HG03460 (cell line): ENCODE measurements around the gene ZNF787.

ENCODE experiments used
- ATAC-seq: cut with Tn5 transposase; IDR thresholded peaks from one replicate; pipeline ENCODE4 v1.9.1; 2021; ENCODE audit not compliant: unreplicated experiment

Gene ZNF787

GRCh38 chr19:56123266-56123891 is 2.3 kb upstream of the ZNF787 start:
- no peak for ATAC-seq

GRCh38 chr19:56120371-56121179 is 520 bp downstream of the ZNF787 start:
- peak; percentile 36 for ATAC-seq

DNA sequence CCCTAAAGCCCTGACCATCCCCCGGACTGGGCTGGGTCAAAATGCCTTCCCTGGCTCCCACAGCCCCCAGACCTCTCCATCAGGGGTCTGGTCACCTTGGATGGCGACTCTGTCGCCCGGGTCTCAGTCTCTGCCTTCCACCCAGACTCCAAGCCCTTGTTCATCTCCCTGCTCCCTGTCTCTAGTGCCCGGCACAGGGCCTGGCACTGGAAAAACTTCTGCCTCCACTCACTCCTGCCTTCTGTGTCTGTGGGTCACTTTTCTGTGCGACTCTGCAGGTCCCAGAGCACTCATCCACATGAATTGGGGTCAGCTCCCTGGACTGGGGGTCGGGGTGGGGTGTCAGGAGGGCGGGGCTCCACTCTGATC is 1.1 kb downstream of the ZNF787 start:
- ATAC-seq, result no peak

GRCh38 chr19:56119582-56119978 is 1.5 kb downstream of the ZNF787 start:
- no peak for ATAC-seq

DNA sequence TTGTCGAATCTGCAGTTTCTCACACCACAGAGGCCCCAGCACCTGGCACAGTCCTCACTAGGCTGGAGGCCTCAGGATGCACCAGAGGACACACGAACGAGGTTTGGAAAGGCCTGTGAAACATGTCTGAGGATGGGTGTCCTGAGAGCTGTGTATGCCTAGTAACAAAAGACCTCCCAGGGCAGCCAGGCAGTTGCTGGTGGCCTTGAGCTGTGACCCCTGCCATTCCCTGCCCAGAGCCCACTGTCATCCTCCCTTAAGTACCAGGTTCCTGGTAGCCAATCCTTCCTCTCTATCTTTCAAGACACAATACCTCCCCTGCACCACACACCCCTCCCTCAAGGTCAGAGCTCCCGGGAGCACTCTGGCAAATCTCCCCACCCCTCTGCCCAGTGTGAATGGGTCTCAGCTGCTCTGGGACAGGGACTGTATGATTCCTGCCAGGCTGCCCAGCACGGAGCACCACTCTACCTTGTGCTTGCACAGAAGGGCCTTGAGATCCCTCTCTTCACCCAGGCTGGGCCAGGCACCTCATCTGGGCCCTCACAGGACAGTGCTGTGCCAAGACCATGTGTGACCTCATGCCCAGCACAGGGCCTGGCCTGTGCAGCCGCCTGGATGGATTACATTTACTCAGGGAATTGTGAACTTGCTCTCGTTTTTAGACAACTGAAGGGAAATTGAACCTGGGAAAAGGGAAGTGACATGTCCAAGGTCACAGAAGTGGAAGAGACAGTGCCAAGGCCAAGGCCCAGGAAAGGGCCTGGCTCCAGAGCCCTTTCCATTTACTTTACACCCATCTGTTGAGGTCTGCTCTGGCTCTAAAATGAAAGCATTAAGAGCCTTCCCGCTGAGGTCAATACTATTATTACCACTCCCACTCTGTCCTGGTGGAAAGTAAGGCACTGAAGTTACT is 2.2 kb downstream of the ZNF787 start:
- ATAC-seq, result no peak

DNA sequence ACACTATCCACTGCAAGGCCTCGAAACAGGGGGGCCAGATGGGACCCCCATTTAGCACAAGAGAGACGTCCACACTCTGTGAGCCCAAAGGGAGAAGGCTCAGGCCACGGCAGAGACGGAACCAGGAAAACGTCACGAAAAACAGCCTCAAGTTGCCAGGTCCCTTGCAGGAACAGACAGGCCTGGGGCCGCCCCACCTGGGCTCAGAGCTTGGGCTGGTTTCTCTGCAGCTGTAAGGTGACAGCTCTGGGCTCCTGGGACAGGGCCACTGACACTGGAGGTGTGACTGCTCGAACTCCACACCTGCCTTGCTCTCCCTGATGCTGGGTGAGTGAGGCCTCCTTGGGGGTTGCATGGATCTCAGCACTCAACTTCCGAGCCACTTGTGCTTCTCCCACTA is 3.2 kb downstream of the ZNF787 start:
- no peak for ATAC-seq

DNA sequence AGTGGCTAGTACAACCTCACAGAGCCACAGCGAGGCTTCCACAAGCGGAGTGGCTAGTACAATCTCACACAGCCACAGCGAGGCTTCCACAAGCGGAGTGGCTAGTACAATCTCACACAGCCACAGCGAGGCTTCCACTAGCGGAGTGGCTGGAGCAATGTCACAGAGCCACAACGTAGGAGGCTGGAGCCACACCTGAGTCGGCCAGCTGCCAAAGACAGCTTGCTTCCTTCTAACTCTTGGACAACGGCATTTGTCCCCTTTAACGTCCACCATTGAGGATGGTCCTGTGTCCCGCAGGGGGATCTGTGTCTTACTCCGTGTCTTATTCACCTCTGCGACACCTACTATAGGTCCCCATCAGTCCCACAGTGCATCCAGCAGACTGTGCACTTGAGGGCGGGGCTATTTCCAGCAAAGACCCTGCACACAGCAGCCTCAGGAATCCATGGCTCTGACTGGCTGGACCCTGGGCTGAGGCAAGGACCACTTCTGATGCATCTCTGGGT is 3.7 kb downstream of the ZNF787 start:
- no peak for ATAC-seq

DNA sequence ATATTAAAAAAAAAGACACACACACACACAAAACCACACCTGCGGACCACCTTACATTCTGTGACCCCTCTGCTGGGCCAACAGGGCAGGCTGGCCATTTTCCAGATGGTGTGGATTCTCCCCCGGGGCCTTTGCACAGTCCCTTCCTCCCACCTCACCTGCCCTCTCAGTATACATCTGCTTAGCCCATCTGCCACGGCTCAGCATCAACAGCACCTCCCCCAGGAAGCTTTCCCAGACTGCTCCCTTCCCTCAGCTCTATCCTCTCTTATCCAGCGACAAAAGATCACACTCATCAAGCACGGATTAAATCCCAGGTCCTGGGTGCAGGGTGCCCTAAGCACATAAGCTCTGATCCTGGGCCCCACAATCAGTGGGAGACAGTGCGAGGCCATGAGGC is 4.5 kb downstream of the ZNF787 start:
- ATAC-seq, result no peak

DNA sequence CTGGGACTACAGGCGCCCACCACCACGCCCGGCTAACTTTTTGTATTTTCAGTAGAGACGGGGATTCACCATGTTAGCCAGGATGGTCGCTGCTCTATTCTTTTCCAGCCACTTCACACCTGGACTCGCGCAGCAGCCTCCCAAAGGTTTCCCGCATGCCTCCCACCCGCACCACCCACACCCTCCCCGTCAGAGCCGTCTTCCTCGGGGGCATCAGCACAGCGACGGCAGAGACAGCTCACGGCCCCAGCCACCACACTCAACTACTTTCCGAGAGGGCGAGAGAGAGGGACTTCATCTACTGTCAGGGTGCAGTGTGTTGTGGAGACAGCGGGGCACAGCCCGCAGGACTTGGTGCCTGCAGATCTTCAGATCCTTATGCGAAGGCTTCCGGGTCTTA is 5.6 kb downstream of the ZNF787 start:
- no peak for ATAC-seq

DNA sequence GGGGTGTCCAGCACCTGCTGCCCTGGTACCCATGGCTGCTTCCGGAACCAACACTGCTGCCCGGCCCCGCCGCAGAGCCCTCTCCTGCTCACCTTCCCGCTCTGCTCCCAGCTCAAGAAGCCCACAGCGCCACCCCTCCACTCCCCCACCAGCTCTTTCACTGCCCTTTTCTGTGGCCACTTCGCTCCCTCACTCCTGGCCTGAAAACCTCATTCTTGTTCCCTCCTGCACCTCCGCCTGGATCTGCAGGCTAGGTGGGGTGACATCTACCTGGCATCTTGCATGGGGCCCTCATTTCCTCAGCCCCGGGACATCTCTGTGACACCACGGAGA is 6.4 kb downstream of the ZNF787 start:
- no peak for ATAC-seq

DNA sequence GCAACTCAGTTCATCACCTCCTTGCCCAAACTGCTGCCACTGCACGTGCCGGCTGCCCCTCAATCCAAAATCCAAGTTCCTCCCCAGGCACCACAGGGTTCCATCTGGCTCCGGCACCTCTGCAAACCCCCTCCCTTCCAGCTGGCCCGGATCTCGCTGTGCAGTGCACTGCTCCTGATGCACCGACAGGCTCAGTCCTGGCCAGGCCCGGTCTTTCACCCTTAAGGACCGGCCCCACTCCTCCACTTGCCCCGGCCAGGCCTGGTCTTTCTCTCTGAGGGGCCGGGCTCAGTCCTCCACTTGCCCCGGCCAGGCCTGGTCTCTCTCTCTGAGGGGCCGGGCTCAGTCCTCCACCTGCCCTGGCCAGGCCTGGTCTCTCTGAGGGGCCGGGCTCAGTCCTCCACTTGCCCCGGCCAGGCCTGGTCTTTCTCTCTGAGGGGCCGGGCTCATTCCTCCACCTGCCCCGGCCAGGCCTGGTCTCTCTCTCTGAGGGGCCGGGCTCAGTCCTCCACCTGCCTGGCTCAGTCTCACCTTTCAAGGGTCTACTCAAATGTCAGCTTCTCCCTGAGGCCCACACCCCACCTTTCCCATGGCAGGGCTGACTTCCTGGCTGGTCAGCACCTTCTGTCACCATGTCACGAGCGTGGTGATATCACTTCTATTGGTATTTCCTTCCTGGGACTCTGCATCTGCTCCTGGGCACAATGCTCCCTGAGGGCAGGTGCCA is 6.9 kb downstream of the ZNF787 start:
- ATAC-seq, result no peak

GRCh38 chr19:56113074-56113632 is 7.9 kb downstream of the ZNF787 start:
- no peak for ATAC-seq

DNA sequence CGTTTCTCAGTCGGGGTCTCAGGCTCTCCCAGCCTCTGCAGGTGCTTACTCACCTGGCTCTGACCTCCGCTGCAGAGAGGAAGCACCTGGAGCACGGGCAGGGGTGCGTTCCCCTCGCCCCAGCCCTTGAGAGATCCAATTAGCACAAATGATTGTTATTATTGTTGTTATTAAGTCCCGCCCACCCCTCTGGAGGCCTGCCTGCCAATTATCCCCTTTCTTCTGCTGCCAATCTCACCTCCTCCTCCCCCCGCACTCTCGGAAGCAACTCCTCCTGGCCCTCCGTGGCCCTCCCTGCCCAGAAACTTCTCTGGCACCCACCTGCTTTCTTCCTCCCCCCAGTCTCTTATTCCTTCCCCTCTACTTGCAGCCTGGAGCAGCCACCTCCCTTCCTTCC is 8.8 kb downstream of the ZNF787 start:
- no peak for ATAC-seq

- no peak for ATAC-seq
These were observed 9.3 kb downstream of the ZNF787 start for GRCh38 chr19:56111601-56112312.

- no peak for ATAC-seq
These were observed 10.3 kb downstream of the ZNF787 start for GRCh38 chr19:56110515-56111448.

GRCh38 chr19:56109226-56109625 is 11.9 kb downstream of the ZNF787 start:
- ATAC-seq, result no peak

- no peak for ATAC-seq
These were observed 12.5 kb downstream of the ZNF787 start for GRCh38 chr19:56108447-56109195.

DNA sequence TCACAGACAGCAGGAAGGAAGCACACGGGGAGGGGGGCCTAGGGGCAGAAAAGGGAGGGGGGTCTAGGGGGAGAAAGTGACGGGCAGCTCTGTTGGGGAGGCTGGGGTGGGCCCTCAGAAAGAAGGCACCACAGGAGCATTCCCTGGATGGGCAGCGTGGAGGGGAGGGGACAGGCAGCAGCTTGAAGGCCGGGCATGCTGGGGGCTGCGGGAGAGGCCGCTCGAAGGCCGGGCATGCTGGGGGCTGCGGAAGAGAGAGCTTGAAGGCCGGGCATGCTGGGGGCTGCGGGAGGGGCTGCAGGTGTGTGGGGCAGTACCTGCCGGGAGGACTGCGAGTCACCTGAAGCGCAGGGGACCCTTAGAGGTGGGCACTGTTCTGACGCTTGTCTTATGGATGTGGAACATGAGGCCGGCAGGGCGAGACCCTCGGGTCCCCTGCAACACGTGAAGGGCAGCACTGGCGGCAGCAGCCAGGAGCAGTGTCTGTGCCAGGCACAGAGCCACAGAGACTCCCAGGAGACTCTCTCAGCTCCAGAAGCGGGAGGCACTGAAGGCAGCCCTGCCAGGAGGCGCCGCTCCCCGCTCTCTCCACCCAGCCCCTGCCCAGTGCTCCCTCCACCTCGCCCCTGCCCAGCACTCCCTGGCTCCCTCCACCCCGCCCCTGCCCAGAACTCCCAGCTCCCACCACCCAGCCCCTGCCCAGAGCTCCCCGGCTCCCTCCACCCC is 13.3 kb downstream of the ZNF787 start:
- ATAC-seq, result no peak
